ENCODE results near the gene CPVL.

DNA sequence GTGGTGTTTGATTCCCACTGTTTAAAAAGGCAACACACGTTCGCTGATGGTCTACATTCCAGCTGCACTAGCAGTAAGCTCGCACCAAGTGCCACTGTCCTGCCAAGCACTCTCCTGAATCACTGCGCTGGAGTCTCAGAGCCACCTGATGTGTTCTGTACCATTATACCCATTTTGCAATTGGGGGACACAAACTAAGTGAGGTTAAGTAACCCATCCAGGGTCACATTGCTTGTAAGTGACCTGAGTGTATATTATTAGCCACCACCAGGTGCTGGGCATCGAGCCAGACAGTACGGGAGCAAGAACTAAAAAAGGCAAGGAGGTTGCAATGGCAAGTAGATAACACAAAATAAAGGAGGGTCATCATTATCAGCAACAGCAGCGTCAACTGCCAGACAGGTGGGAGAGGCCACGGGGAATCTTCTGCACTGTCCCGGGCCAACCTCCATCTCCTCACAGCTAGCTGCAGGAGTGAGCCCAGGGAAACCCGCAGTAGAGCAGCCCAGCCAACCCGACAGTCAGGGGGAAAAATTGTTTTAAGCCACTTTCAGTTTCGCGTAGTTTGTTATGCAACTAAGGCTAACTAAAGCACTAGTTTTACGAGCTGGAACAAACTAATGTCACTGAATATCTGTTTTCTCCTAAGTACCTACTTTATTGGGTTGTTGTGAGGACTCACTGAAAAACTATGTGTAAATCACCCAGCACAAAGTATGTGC is 712 bp upstream of the CPVL start:
- TF ChIP-seq POLR2AphosphoS5 (IDR thresholded peaks at IDR 0.05) (no peak), CTCF (IDR thresholded peaks at IDR 0.05) (no peak), POLR2A (IDR thresholded peaks at IDR 0.05) (no peak)

Data from breast epithelium (tissue), 3 donors.